Liver (tissue), 3 donors: ENCODE measurements around the gene EXOC3.

Source experiments
- FOXA2 ChIP-seq: IDR thresholded peaks from 2 replicates; pipeline ENCODE4 v1.6.1; 2016; ENCODE audit warnings: antibody characterized with exemption
- GABPA ChIP-seq, 2 donors: IDR thresholded peaks in 1 of 2; conservative IDR thresholded peaks in 1 of 2; 2 replicates each; pipeline ENCODE4 v1.6.1; 2016; ENCODE audit warnings: antibody characterized with exemption in 2 of 2, mild to moderate bottlenecking in 1 of 2, moderate library complexity in 1 of 2
- JUND ChIP-seq, 2 donors: IDR thresholded peaks; 2 replicates each; pipeline ENCODE4 v1.6.1; 2016; ENCODE audit warnings: antibody characterized with exemption in 2 of 2
- NR2F2 ChIP-seq: IDR thresholded peaks from 2 replicates; pipeline ENCODE4 v1.6.1; 2016; ENCODE audit warnings: antibody characterized with exemption
- REST ChIP-seq: IDR thresholded peaks from 2 replicates; pipeline ENCODE4 v1.6.1; 2016; ENCODE audit warnings: antibody characterized with exemption, mild to moderate bottlenecking
- YY1 ChIP-seq: IDR thresholded peaks from 2 replicates; pipeline ENCODE4 v1.6.1; 2016; ENCODE audit warnings: antibody characterized with exemption, mild to moderate bottlenecking
- TF ChIP-seq, protein P1 (sequence below): IDR thresholded peaks from 2 replicates; pipeline ENCODE4 v1.6.1; 2016; ENCODE audit warnings: antibody characterized with exemption
- TF ChIP-seq, protein P2 (sequence below): fragments of 150-350 bp; IDR thresholded peaks from 2 replicates; pipeline ENCODE4 v1.5.1; 2017; ENCODE audit warnings: improper control_type of control experiment, low read depth, low read length; ENCODE audit not compliant: missing input control
- donor health status: healthy.
- donor health status: healthy.

GRCh38 chr5:421287-421880, 21.6 kb upstream of the EXOC3 start:
- TF ChIP-seq REST (no peak), GABPA (IDR thresholded peaks at IDR 0.05 in 1 of 2, conservative IDR thresholded peaks at IDR 0.05 in 1 of 2) (no peak), JUND (IDR thresholded peaks at IDR 0.05) (no peak), YY1 (no peak), NR2F2 (no peak), FOXA2 (no peak)
- TF ChIP-seq, protein P1, sequence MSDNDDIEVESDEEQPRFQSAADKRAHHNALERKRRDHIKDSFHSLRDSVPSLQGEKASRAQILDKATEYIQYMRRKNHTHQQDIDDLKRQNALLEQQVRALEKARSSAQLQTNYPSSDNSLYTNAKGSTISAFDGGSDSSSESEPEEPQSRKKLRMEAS, result no peak
- TF ChIP-seq, protein P2, sequence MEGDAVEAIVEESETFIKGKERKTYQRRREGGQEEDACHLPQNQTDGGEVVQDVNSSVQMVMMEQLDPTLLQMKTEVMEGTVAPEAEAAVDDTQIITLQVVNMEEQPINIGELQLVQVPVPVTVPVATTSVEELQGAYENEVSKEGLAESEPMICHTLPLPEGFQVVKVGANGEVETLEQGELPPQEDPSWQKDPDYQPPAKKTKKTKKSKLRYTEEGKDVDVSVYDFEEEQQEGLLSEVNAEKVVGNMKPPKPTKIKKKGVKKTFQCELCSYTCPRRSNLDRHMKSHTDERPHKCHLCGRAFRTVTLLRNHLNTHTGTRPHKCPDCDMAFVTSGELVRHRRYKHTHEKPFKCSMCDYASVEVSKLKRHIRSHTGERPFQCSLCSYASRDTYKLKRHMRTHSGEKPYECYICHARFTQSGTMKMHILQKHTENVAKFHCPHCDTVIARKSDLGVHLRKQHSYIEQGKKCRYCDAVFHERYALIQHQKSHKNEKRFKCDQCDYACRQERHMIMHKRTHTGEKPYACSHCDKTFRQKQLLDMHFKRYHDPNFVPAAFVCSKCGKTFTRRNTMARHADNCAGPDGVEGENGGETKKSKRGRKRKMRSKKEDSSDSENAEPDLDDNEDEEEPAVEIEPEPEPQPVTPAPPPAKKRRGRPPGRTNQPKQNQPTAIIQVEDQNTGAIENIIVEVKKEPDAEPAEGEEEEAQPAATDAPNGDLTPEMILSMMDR, result no peak
